ENCODE measurements around the gene UBE2F.

DNA sequence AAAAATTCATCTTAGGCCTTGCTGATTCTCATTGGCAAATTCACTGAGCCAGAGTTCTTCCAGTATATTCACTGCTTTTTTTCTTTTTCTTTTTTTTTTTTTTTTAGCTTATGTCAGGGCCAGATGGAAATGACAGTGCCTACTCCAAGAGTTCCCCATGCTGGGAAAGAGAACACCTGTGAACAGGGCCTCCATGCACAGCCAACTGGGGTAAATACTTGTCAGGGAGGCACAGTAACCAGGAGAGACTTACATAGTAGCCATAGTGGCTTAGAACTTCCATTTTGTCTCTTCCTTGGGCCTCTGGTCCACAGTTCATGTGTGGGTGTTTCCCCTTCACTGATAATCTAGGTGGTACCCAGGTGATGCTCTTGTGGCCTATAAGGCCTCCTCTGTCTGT lies 78.8 kb downstream of the UBE2F start:
- TF ChIP-seq CEBPB (IDR thresholded peaks at IDR 0.05) (no peak), ESRRA (IDR thresholded peaks at IDR 0.05; ENCODE audit: borderline replicate concordance, low read length) (no peak), CBX8 (IDR thresholded peaks at IDR 0.05) (no peak), POLR2A (IDR thresholded peaks at IDR 0.05; ENCODE audit: low read length) (no peak), CBX2 (IDR thresholded peaks at IDR 0.05; ENCODE audit: borderline replicate concordance, low read depth) (no peak), RAD21 (conservative IDR thresholded peaks at IDR 0.05 in 1 of 2, IDR thresholded peaks at IDR 0.05 in 1 of 2) (no peak), KDM1A (IDR thresholded peaks at IDR 0.05; ENCODE audit: low read depth) (no peak), CHD2 (IDR thresholded peaks at IDR 0.05; ENCODE audit: low read length, partially characterized antibody) (no peak), TP53 (CRISPR knock-in tag; IDR thresholded peaks at IDR 0.05) (no peak), BHLHE40 (IDR thresholded peaks at IDR 0.05; ENCODE audit: low read depth, low read length) (no peak)
- TF ChIP-seq, protein P1, sequence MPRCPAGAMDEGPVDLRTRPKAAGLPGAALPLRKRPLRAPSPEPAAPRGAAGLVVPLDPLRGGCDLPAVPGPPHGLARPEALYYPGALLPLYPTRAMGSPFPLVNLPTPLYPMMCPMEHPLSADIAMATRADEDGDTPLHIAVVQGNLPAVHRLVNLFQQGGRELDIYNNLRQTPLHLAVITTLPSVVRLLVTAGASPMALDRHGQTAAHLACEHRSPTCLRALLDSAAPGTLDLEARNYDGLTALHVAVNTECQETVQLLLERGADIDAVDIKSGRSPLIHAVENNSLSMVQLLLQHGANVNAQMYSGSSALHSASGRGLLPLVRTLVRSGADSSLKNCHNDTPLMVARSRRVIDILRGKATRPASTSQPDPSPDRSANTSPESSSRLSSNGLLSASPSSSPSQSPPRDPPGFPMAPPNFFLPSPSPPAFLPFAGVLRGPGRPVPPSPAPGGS (IDR thresholded peaks at IDR 0.05), result no peak
- TF ChIP-seq, protein P2, sequence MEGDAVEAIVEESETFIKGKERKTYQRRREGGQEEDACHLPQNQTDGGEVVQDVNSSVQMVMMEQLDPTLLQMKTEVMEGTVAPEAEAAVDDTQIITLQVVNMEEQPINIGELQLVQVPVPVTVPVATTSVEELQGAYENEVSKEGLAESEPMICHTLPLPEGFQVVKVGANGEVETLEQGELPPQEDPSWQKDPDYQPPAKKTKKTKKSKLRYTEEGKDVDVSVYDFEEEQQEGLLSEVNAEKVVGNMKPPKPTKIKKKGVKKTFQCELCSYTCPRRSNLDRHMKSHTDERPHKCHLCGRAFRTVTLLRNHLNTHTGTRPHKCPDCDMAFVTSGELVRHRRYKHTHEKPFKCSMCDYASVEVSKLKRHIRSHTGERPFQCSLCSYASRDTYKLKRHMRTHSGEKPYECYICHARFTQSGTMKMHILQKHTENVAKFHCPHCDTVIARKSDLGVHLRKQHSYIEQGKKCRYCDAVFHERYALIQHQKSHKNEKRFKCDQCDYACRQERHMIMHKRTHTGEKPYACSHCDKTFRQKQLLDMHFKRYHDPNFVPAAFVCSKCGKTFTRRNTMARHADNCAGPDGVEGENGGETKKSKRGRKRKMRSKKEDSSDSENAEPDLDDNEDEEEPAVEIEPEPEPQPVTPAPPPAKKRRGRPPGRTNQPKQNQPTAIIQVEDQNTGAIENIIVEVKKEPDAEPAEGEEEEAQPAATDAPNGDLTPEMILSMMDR (IDR thresholded peaks at IDR 0.05), result no peak
- TF ChIP-seq, protein P3, sequence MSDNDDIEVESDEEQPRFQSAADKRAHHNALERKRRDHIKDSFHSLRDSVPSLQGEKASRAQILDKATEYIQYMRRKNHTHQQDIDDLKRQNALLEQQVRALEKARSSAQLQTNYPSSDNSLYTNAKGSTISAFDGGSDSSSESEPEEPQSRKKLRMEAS (IDR thresholded peaks at IDR 0.05), result no peak
- TF ChIP-seq, protein P4, sequence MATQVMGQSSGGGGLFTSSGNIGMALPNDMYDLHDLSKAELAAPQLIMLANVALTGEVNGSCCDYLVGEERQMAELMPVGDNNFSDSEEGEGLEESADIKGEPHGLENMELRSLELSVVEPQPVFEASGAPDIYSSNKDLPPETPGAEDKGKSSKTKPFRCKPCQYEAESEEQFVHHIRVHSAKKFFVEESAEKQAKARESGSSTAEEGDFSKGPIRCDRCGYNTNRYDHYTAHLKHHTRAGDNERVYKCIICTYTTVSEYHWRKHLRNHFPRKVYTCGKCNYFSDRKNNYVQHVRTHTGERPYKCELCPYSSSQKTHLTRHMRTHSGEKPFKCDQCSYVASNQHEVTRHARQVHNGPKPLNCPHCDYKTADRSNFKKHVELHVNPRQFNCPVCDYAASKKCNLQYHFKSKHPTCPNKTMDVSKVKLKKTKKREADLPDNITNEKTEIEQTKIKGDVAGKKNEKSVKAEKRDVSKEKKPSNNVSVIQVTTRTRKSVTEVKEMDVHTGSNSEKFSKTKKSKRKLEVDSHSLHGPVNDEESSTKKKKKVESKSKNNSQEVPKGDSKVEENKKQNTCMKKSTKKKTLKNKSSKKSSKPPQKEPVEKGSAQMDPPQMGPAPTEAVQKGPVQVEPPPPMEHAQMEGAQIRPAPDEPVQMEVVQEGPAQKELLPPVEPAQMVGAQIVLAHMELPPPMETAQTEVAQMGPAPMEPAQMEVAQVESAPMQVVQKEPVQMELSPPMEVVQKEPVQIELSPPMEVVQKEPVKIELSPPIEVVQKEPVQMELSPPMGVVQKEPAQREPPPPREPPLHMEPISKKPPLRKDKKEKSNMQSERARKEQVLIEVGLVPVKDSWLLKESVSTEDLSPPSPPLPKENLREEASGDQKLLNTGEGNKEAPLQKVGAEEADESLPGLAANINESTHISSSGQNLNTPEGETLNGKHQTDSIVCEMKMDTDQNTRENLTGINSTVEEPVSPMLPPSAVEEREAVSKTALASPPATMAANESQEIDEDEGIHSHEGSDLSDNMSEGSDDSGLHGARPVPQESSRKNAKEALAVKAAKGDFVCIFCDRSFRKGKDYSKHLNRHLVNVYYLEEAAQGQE (IDR thresholded peaks at IDR 0.05), result no peak

All from A549 (cell line).